Measurements from ENCODE around the gene IGSF9. TPM values are rescaled to one million over a fixed set of nuclear protein-coding genes. Genes with fewer than 3 reads are reported as not detected.

The IGSF9 gene
- total RNA-seq, 1 experiment from 2014 or later, result 21.2 TPM

DNA sequence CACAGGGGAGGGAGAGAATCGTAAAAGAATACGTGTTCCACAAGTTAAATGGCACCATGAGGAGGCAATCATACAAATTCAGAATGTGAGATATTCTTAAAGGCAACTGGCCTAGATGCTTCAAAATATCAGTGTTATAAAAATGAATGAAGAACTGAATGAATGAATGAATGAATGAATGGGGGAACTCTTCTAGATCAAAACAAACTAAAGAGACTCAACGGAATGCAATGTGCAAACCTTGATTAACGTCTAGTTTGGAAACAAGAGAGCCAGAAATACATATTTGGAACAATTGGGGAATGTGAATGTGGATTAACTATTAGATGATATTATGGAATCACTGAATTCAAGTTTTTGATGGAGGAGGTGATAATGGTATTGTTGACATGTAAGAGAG is 62.3 kb downstream of the IGSF9 start:
- TF ChIP-seq, protein P1, sequence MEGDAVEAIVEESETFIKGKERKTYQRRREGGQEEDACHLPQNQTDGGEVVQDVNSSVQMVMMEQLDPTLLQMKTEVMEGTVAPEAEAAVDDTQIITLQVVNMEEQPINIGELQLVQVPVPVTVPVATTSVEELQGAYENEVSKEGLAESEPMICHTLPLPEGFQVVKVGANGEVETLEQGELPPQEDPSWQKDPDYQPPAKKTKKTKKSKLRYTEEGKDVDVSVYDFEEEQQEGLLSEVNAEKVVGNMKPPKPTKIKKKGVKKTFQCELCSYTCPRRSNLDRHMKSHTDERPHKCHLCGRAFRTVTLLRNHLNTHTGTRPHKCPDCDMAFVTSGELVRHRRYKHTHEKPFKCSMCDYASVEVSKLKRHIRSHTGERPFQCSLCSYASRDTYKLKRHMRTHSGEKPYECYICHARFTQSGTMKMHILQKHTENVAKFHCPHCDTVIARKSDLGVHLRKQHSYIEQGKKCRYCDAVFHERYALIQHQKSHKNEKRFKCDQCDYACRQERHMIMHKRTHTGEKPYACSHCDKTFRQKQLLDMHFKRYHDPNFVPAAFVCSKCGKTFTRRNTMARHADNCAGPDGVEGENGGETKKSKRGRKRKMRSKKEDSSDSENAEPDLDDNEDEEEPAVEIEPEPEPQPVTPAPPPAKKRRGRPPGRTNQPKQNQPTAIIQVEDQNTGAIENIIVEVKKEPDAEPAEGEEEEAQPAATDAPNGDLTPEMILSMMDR (IDR thresholded peaks at IDR 0.05; ENCODE audit: insufficient read depth in 1 of 2, low read depth in 1 of 2, low read length in 1 of 2, severe bottlenecking in 1 of 2, unreplicated experiment in 1 of 2), result no peak
- intact Hi-C loops (cut with micrococcal nuclease; ENCODE audit: unreplicated experiment), result no loop called here
- no peaks in the 10 kb centered on the region for H3K27me3 ChIP-seq (replicated peaks; ENCODE audit: control insufficient read depth, insufficient read depth, low read length)
- ChIA-PET CTCF (no interaction called here), POLR2A (no interaction called here)
- Mint-ChIP-seq H3K27ac (ENCODE audit: unreplicated experiment) (no peak overlapping the region), H3K4me3 (ENCODE audit: unreplicated experiment) (no peak overlapping the region), H3K36me3 (ENCODE audit: insufficient read depth, unreplicated experiment) (no peaks in the 10 kb centered on the region), H3K27me3 (ENCODE audit: insufficient read depth, unreplicated experiment) (no peaks in the 10 kb centered on the region), H3K4me1 (ENCODE audit: low read depth, unreplicated experiment) (no peaks in the 10 kb centered on the region), H3K9me3 (ENCODE audit: unreplicated experiment) (no peaks in the 10 kb centered on the region)
- no peaks in the 10 kb centered on the region for H3K4me1 ChIP-seq
- no peak for DNase-seq
- H3K36me3 ChIP-seq (ENCODE audit: control insufficient read depth, insufficient read depth, low read length), result no peaks in the 10 kb centered on the region
- BruUV-seq (replicated peaks), result no TSS peak
- H3K9me3 ChIP-seq, result no peaks in the 10 kb centered on the region
- H3K4me3 ChIP-seq (ENCODE audit: low read depth, low read length), result no peak overlapping the region

DNA sequence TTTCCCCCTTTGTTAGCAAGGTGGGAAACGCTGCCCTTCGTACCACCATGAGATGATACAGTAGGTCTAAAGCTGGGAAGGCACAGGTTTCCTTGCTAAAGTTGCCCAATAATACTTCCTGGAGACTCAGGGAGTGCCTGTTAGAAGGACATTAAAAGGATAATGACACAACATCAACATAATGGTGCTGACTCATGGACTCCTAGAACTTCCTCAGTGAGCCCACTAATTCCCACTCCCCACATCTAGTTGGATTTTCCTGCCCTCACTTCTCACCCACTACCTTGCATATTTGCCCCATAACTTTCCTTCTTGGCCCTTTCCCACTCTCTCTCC is 62.9 kb downstream of the IGSF9 start:
- Mint-ChIP-seq H3K9me3 (ENCODE audit: unreplicated experiment) (no peaks in the 10 kb centered on the region), H3K36me3 (ENCODE audit: insufficient read depth, unreplicated experiment) (no peaks in the 10 kb centered on the region), H3K27me3 (ENCODE audit: insufficient read depth, unreplicated experiment) (no peaks in the 10 kb centered on the region), H3K27ac (ENCODE audit: unreplicated experiment) (no peak overlapping the region), H3K4me1 (ENCODE audit: low read depth, unreplicated experiment) (no peaks in the 10 kb centered on the region), H3K4me3 (ENCODE audit: unreplicated experiment) (no peak overlapping the region)
- CTCF ChIA-PET, result no interaction called here
- Histone ChIP-seq H3K36me3 (ENCODE audit: control insufficient read depth, insufficient read depth, low read length) (no peaks in the 10 kb centered on the region), H3K9me3 (no peaks in the 10 kb centered on the region), H3K4me1 (no peaks in the 10 kb centered on the region), H3K27me3 (replicated peaks; ENCODE audit: control insufficient read depth, insufficient read depth, low read length) (no peaks in the 10 kb centered on the region), H3K4me3 (ENCODE audit: low read depth, low read length) (no peak overlapping the region)
- DNase-seq, result no peak
- BruUV-seq (replicated peaks), result no TSS peak
- POLR2A ChIA-PET, result no interaction called here
- intact Hi-C loops (cut with micrococcal nuclease; ENCODE audit: unreplicated experiment), result no loop called here
- TF ChIP-seq, protein P1 (IDR thresholded peaks at IDR 0.05; ENCODE audit: insufficient read depth in 1 of 2, low read depth in 1 of 2, low read length in 1 of 2, severe bottlenecking in 1 of 2, unreplicated experiment in 1 of 2), result no peak

DNA sequence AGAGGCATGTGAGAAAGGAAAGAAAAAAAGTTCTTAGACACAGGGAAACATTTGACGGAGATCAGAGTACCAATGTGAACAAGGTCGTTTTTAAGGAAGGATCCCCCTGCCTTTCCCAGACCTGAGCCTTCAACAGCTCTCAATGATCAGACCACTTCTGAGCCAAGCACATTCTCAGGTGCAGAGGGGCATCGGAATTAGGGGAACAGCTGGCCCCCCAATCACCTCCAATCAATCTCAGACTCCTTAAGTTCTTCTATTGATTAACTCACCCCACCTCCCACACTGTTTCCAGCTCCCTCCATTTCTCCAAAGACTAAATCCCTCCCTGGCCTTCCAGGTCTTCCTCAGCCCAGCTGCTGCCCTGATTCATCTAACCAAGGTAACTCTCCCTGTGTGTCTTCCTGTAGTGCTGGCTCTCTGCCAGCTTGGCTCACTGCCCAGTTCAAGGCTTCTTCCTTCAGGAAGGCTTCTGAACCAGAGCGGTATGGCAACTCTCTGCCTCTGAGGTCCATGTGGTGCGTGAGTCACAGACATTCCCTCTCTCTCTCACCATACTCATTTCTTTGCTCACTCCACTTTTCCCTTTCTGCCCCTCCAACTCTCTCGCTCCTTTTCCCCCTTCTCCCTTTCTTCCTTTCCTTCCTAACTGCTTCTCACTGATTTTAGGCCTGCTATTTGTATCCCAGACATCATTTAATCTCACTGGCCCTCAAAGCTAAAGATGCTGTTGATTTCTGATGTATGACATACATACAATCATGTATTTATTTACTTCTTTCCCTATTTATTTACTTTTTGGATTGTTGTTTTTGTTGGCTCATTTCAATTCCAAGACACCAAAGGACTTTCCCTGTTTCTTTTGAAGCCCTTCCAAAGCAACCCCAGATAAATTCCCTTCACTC is 63.5 kb downstream of the IGSF9 start:
- H3K4me3 Mint-ChIP-seq (ENCODE audit: unreplicated experiment), result no peak overlapping the region
- BruUV-seq (replicated peaks), result no TSS peak
- Histone ChIP-seq H3K4me3 (ENCODE audit: low read depth, low read length) (no peak overlapping the region), H3K9me3 (no peaks in the 10 kb centered on the region), H3K36me3 (ENCODE audit: control insufficient read depth, insufficient read depth, low read length) (no peaks in the 10 kb centered on the region), H3K27me3 (replicated peaks; ENCODE audit: control insufficient read depth, insufficient read depth, low read length) (no peaks in the 10 kb centered on the region), H3K4me1 (no peaks in the 10 kb centered on the region)
- DNase-seq, result no peak
- no peaks in the 10 kb centered on the region for H3K36me3 Mint-ChIP-seq (ENCODE audit: insufficient read depth, unreplicated experiment)
- no peaks in the 10 kb centered on the region for H3K9me3 Mint-ChIP-seq (ENCODE audit: unreplicated experiment)
- TF ChIP-seq, protein P1 (IDR thresholded peaks at IDR 0.05; ENCODE audit: insufficient read depth in 1 of 2, low read depth in 1 of 2, low read length in 1 of 2, severe bottlenecking in 1 of 2, unreplicated experiment in 1 of 2), result no peak
- ChIA-PET CTCF (no interaction called here), POLR2A (no interaction called here)
- H3K27me3 Mint-ChIP-seq (ENCODE audit: insufficient read depth, unreplicated experiment), result no peaks in the 10 kb centered on the region
- intact Hi-C loops (cut with micrococcal nuclease; ENCODE audit: unreplicated experiment), result no loop called here
- H3K27ac Mint-ChIP-seq (ENCODE audit: unreplicated experiment), result no peak overlapping the region
- H3K4me1 Mint-ChIP-seq (ENCODE audit: low read depth, unreplicated experiment), result no peaks in the 10 kb centered on the region

All from Caco-2 (cell line).